ENCODE measurements around the gene FGD3.

FGD3 gene

GRCh38 chr9:93072383-93072795 lies 125.1 kb downstream of the FGD3 start:
- peak; percentile 35 for DNase-seq (ENCODE audit: low read depth)
- no peak overlapping the region for H3K4me3 ChIP-seq (ENCODE audit: low read depth, low read length)
- TF ChIP-seq CTCF (IDR thresholded peaks at IDR 0.05; ENCODE audit: control insufficient read depth, extremely low read depth, insufficient read depth), result no peak

- no peak for TF ChIP-seq CTCF (IDR thresholded peaks at IDR 0.05; ENCODE audit: control insufficient read depth, extremely low read depth, insufficient read depth)
These were observed 128.9 kb downstream of the FGD3 start for GRCh38 chr9:93076101-93076791.

GRCh38 chr9:93076792-93077128 lies 129.4 kb downstream of the FGD3 start:
- H3K4me3 ChIP-seq (ENCODE audit: low read depth, low read length), result no peak overlapping the region
- no peak for TF ChIP-seq CTCF (IDR thresholded peaks at IDR 0.05; ENCODE audit: control insufficient read depth, extremely low read depth, insufficient read depth)
- DNase-seq (ENCODE audit: low read depth), result no peak

More at GRCh38 chr9:93076101-93076791, 128.9 kb downstream of the FGD3 start:
- no peak for DNase-seq (ENCODE audit: low read depth)
- H3K4me3 ChIP-seq (ENCODE audit: low read depth, low read length), result no peak overlapping the region

GRCh38 chr9:93077367-93077766 lies 130.0 kb downstream of the FGD3 start:
- no peak for DNase-seq (ENCODE audit: low read depth)
- no peak for TF ChIP-seq CTCF (IDR thresholded peaks at IDR 0.05; ENCODE audit: control insufficient read depth, extremely low read depth, insufficient read depth)
- no peak overlapping the region for H3K4me3 ChIP-seq (ENCODE audit: low read depth, low read length)

- DNase-seq (ENCODE audit: low read depth), result no peak
- no peak for TF ChIP-seq CTCF (IDR thresholded peaks at IDR 0.05; ENCODE audit: control insufficient read depth, extremely low read depth, insufficient read depth)
- no peak overlapping the region for H3K4me3 ChIP-seq (ENCODE audit: low read depth, low read length)
These were observed 130.5 kb downstream of the FGD3 start for GRCh38 chr9:93077811-93078210.

GRCh38 chr9:93079371-93079770 lies 132.0 kb downstream of the FGD3 start:
- TF ChIP-seq CTCF (IDR thresholded peaks at IDR 0.05; ENCODE audit: control insufficient read depth, extremely low read depth, insufficient read depth), result no peak
- H3K4me3 ChIP-seq (ENCODE audit: low read depth, low read length), result no peak overlapping the region
- no peak for DNase-seq (ENCODE audit: low read depth)

GRCh38 chr9:93080406-93080805 lies 133.1 kb downstream of the FGD3 start:
- DNase-seq (ENCODE audit: low read depth), result no peak
- TF ChIP-seq CTCF (IDR thresholded peaks at IDR 0.05; ENCODE audit: control insufficient read depth, extremely low read depth, insufficient read depth), result no peak
- H3K4me3 ChIP-seq (ENCODE audit: low read depth, low read length), result no peak overlapping the region

Data from LNCaP clone FGC (cell line).